Measurements from ENCODE around the gene DDX46. TPM values are rescaled to one million over a fixed set of nuclear protein-coding genes. Genes with fewer than 3 reads are reported as not detected.
A peak's percentile ranks its signal among the peaks of the same experiment; 100 is the strongest.

DDX46 gene
- total RNA-seq, 2 donors from 2014 or later, result 81.9 to 93.2 TPM

DNA sequence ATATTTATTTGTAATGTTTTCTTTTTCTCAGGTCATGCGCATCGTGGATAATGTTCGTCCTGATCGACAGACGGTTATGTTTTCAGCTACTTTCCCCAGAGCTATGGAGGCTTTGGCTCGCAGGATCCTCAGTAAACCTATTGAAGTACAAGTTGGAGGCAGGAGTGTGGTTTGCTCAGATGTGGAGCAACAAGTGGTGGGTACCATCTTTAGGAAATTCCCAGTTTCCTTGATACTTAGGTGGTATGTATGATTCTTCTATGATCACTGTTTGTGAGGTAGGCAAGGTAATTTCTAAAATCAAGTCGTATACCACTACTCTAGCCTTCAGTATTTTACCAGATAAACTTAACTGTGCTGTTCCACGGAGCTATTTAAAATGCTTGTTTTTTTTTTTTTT is 36.2 kb downstream of the DDX46 start:
- H3K27me3 Mint-ChIP-seq (ENCODE audit: low read depth), result no peaks in the 10 kb centered on the region
- H3K9me3 Mint-ChIP-seq, result no peaks in the 10 kb centered on the region
- no peak overlapping the region for H3K4me3 Mint-ChIP-seq
- no peak overlapping the region for H3K27ac Mint-ChIP-seq
- DNase-seq (no peak), ATAC-seq (replicated peaks in 1 of 2) (no peak)
- H3K4me1 Mint-ChIP-seq (ENCODE audit: low read depth), result no peaks in the 10 kb centered on the region
- H3K36me3 Mint-ChIP-seq (ENCODE audit: insufficient read depth in 2 of 2), result peaks cover 4 to 34% of the 10 kb centered on the region in 2 donors

DNA sequence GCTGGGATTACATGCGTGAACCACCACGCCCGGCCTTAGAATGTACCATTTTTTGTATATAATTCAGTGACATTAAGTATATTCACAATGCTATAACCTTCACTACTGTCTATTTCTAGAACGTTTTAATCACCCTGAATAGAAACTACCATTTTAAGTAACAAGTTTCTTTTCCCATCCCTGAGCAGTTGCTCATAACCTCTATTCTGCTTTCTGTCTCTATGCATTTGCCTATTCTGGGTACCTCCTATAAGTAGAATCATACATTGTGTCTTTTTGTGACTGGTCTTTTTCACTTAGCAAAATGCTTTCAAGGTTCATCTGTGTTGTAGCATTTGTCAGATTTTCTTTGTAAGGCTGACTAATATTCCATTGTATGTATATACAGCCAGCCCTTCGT is 39.9 kb downstream of the DDX46 start:
- Mint-ChIP-seq H3K4me3 (no peak overlapping the region), H3K9me3 (no peaks in the 10 kb centered on the region), H3K27me3 (ENCODE audit: low read depth) (no peaks in the 10 kb centered on the region), H3K4me1 (ENCODE audit: low read depth) (no peaks in the 10 kb centered on the region), H3K27ac (peak overlapping the region; percentile 85), H3K36me3 (ENCODE audit: insufficient read depth in 2 of 2) (peaks cover 0 to 30% of the 10 kb centered on the region in 2 donors)
- DNase-seq, result no peak
- ATAC-seq (replicated peaks in 1 of 2), result peak; percentile 37 to 75

DNA sequence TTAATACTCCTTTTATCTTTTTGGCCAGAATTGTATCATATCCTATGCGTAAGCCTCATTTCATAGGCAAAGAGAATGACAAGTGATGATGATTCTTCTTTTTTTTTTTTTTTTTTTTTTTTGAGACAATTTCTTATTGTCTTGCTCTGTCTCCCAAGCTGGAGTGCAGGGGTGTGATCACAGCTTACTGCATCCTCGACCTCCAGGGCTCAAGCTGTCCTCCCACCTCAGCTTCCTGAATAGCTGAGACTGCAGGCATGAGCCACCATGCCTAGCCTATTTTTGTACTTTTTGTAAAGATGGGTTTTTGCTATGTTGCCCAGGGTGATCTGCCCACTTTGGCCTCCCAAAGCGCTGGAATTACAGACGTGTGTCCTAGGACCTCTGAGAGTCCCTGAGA is 45.2 kb downstream of the DDX46 start:
- DNase-seq (no peak), ATAC-seq (replicated peaks in 1 of 2) (no peak)
- Mint-ChIP-seq H3K4me3 (no peak overlapping the region), H3K36me3 (ENCODE audit: insufficient read depth in 2 of 2) (peaks cover 0 to 21% of the 10 kb centered on the region in 2 donors), H3K9me3 (no peaks in the 10 kb centered on the region), H3K27me3 (ENCODE audit: low read depth) (no peaks in the 10 kb centered on the region), H3K27ac (no peak overlapping the region), H3K4me1 (ENCODE audit: low read depth) (no peaks in the 10 kb centered on the region)

- H3K36me3 Mint-ChIP-seq (ENCODE audit: insufficient read depth in 2 of 2), result peaks cover 0 to 19% of the 10 kb centered on the region in 2 donors
- DNase-seq, result peak in 1 of 2 donors; percentile 33
- peak overlapping the region; percentile 30 for H3K27ac Mint-ChIP-seq
- no peaks in the 10 kb centered on the region for H3K9me3 Mint-ChIP-seq
- no peaks in the 10 kb centered on the region for H3K27me3 Mint-ChIP-seq (ENCODE audit: low read depth)
- ATAC-seq (replicated peaks in 1 of 2), result peak; percentile 96 to 97
- peaks cover 9% of the 10 kb centered on the region for H3K4me1 Mint-ChIP-seq (ENCODE audit: low read depth)
- no peak overlapping the region for H3K4me3 Mint-ChIP-seq
Observed at GRCh38 chr5:134813407-134813806, 54.8 kb downstream of the DDX46 start.

- Mint-ChIP-seq H3K36me3 (ENCODE audit: insufficient read depth in 2 of 2) (peaks cover 0 to 19% of the 10 kb centered on the region in 2 donors), H3K4me1 (ENCODE audit: low read depth) (peaks cover 9% of the 10 kb centered on the region), H3K4me3 (no peak overlapping the region), H3K9me3 (no peaks in the 10 kb centered on the region), H3K27ac (no peak overlapping the region), H3K27me3 (ENCODE audit: low read depth) (no peaks in the 10 kb centered on the region)
- ATAC-seq (replicated peaks in 1 of 2) (no peak), DNase-seq (no peak)
Observed at GRCh38 chr5:134813827-134814226, 55.2 kb downstream of the DDX46 start.

DNA sequence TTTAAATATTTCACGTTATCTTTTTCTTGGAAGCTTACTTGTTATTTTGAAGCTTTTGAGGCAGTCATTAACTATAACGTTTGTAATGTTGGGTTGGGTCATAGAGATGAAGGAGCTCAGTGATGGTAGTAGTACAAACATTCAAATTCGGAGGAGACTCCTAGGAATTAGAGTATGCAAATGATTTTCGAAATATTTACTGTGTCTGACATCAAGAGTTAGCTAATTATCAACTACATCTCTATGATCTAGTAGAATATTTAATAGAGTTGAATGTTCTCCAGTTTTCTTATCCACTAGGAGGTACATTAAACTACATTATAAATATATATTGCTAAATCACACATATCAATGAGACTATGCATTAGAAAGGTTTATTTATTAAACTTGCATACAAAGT is 58.4 kb downstream of the DDX46 start:
- no peak for DNase-seq
- Mint-ChIP-seq H3K36me3 (ENCODE audit: insufficient read depth in 2 of 2) (peaks cover 0 to 18% of the 10 kb centered on the region in 2 donors), H3K27ac (peak overlapping the region; percentile 24), H3K27me3 (ENCODE audit: low read depth) (no peaks in the 10 kb centered on the region), H3K4me3 (no peak overlapping the region), H3K9me3 (no peaks in the 10 kb centered on the region), H3K4me1 (ENCODE audit: low read depth) (peaks cover 9% of the 10 kb centered on the region)
- ATAC-seq (replicated peaks in 1 of 2), result no peak

DNA sequence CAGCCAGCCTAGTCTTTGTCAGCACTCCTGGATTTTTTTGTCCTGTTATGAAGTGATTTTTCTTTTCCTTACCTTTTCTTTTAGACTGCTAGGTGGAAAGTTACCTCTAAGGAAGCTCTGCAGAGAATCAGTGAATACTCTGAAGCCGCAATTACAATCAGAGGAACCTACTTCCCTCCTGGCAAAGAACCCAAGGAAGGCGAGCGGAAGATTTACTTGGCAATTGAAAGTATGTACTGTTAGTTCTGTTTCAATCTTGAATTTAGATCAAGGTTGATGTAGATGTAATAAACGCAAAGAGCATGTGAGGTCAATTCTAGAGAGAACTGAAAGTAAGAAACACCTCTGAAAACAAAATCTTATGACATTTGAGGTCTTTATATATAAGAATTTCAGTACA is 60.2 kb downstream of the DDX46 start:
- Mint-ChIP-seq H3K27me3 (ENCODE audit: low read depth) (no peaks in the 10 kb centered on the region), H3K27ac (no peak overlapping the region), H3K9me3 (no peaks in the 10 kb centered on the region), H3K4me1 (ENCODE audit: low read depth) (peaks cover under 1% of the 10 kb centered on the region), H3K4me3 (no peak overlapping the region), H3K36me3 (ENCODE audit: insufficient read depth in 2 of 2) (peaks cover 0 to 15% of the 10 kb centered on the region in 2 donors)
- no peak for DNase-seq
- no peak for ATAC-seq (replicated peaks in 1 of 2)

DNA sequence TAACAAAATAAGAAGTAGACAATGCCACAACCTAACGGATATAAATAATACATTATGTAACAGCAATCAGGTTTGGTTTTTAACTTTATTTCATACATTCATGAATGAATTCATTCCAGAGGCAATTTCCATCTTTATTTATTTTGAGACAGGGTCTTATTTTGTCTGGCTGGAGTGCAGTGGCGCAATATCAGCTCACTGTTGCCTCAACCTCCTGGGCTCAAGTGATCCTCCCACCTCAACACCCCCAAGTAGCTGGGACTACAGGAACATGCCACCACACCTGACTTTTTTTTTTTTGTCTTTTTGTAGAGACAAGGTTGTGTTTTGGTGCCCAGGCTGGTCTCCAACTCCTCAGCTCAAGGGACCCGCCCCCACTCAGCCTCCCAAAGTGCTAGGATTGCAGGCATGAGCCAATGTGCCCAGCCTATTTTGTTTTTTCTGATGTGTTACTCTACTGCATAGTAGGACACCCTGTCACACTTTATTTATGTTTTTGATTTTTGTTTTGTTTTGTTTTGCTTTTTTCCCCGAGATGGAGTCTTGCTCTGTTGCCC is 60.9 kb downstream of the DDX46 start:
- ATAC-seq (replicated peaks in 1 of 2) (no peak), DNase-seq (no peak)
- no peak overlapping the region for H3K4me3 Mint-ChIP-seq
- H3K27me3 Mint-ChIP-seq (ENCODE audit: low read depth), result no peaks in the 10 kb centered on the region
- H3K4me1 Mint-ChIP-seq (ENCODE audit: low read depth), result no peaks in the 10 kb centered on the region
- H3K36me3 Mint-ChIP-seq (ENCODE audit: insufficient read depth in 2 of 2), result peaks cover 0 to 15% of the 10 kb centered on the region in 2 donors
- H3K27ac Mint-ChIP-seq, result peak overlapping the region; percentile 42
- no peaks in the 10 kb centered on the region for H3K9me3 Mint-ChIP-seq

GRCh38 chr5:134821841-134822240 is 63.3 kb downstream of the DDX46 start:
- Mint-ChIP-seq H3K4me3 (no peak overlapping the region), H3K36me3 (ENCODE audit: insufficient read depth in 2 of 2) (peaks cover 0 to 18% of the 10 kb centered on the region in 2 donors), H3K27ac (no peak overlapping the region), H3K9me3 (no peaks in the 10 kb centered on the region), H3K27me3 (ENCODE audit: low read depth) (no peaks in the 10 kb centered on the region), H3K4me1 (ENCODE audit: low read depth) (no peaks in the 10 kb centered on the region)
- no peak for DNase-seq
- ATAC-seq (replicated peaks in 1 of 2), result no peak

DNA sequence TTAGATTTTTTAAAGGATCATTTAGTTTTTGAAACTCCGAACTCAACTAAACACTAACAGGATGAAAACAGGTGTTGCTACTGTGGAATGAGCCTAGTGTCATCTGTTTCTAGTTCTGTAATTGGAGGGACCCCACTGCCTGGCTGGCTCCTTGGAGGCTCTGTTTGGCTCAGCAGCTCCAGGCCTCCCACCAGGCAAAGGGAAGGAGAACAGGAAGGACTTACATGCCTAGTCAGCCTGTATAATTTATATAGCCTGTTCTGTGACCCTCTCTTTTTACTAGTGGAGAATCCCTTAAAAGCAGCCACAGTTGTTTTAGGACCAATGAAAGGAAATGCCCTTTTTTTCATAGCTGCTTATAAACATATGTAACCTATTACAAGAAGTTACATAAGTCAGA is 66.1 kb downstream of the DDX46 start:
- ATAC-seq (replicated peaks in 1 of 2) (no peak), DNase-seq (no peak)
- Mint-ChIP-seq H3K36me3 (ENCODE audit: insufficient read depth in 2 of 2) (peaks cover 0 to 22% of the 10 kb centered on the region in 2 donors), H3K4me1 (ENCODE audit: low read depth) (no peaks in the 10 kb centered on the region), H3K9me3 (no peaks in the 10 kb centered on the region), H3K27me3 (ENCODE audit: low read depth) (no peaks in the 10 kb centered on the region), H3K4me3 (no peak overlapping the region), H3K27ac (no peak overlapping the region)

DNA sequence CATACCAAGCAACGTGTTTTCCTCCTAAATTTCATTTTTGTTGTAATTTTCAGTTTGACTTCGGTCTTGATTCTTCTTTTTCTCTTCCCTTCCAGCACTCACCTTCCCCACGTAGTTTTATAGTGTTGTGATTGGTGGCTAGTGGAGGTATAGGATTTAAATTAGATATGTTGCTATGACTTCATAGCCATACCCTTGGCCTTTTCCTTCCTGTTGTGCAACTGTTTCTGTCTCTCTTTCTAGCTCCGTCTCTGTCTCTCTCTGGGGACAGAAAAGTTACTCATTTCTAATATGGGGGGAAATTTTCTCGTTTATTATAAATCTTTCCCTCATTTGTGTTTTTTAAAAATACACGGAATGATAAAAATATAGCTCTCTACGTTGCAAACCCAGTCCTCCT is 66.6 kb downstream of the DDX46 start:
- Mint-ChIP-seq H3K36me3 (ENCODE audit: insufficient read depth in 2 of 2) (peaks cover 0 to 21% of the 10 kb centered on the region in 2 donors), H3K27ac (peak overlapping the region; percentile 72), H3K9me3 (no peaks in the 10 kb centered on the region), H3K4me3 (no peak overlapping the region), H3K27me3 (ENCODE audit: low read depth) (no peaks in the 10 kb centered on the region), H3K4me1 (ENCODE audit: low read depth) (no peaks in the 10 kb centered on the region)
- no peak for DNase-seq
- ATAC-seq (replicated peaks in 1 of 2), result no peak

DNA sequence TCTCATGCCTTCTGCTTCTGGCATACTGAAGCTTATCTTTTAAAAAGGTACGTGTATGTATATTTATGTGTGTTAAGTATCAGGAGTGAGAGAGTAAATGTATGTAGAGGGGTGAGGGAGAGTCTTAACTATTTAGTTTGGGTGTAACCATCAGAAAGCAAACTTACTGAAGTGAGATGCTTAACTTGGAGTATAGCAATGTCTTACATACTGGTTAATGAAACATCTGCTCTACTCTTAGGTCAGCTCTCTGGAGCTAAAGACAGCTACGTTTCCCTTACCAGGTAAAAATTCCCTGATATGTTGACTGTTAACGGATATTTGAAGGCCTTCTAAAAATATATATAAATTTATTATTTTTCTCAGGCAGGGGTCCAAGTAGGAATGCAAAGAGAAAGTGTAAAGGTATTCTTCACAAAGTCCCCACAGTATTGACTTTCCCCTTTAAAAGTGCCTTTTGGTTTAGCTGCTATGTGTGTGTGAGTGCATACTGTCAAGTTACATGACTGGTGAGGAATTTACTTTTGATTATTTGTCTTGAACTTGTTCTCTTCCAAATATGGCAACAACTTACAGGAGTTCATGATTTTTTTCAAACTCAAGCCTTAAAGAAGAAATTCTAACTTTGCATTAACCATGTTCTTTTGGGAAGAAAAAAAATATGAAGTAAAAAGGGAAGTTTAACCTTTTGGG is 74.9 kb downstream of the DDX46 start:
- peak overlapping the region; percentile 63 for H3K27ac Mint-ChIP-seq
- no peaks in the 10 kb centered on the region for H3K9me3 Mint-ChIP-seq
- ATAC-seq (replicated peaks in 1 of 2) (no peak), DNase-seq (no peak)
- no peaks in the 10 kb centered on the region for H3K27me3 Mint-ChIP-seq (ENCODE audit: low read depth)
- no peaks in the 10 kb centered on the region for H3K4me1 Mint-ChIP-seq (ENCODE audit: low read depth)
- no peak overlapping the region for H3K4me3 Mint-ChIP-seq
- H3K36me3 Mint-ChIP-seq (ENCODE audit: insufficient read depth in 2 of 2), result peaks cover 0 to 9% of the 10 kb centered on the region in 2 donors

DNA sequence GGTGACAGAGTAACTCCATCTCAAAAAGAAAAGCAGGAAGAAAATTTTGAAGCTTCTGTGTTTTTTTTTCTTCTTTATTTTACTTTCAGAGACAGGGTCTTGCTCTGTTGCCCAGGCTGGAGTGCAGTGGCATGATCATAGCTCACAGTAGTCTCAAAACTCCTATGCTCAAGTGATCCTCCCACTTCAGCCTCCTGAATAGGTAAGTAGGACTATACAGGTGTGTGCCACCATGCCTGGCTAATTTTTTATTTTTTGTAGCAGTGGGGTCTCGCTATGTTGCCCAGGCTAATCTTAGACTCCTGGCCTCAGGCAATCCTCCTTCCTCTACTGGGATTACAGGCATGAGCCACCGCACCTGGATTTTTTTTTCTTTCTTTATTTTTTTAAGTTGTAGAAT is 77.0 kb downstream of the DDX46 start:
- H3K9me3 Mint-ChIP-seq, result no peaks in the 10 kb centered on the region
- no peaks in the 10 kb centered on the region for H3K27me3 Mint-ChIP-seq (ENCODE audit: low read depth)
- DNase-seq (no peak), ATAC-seq (replicated peaks in 1 of 2) (no peak)
- peaks cover 0 to 9% of the 10 kb centered on the region in 2 donors for H3K36me3 Mint-ChIP-seq (ENCODE audit: insufficient read depth in 2 of 2)
- H3K4me1 Mint-ChIP-seq (ENCODE audit: low read depth), result no peaks in the 10 kb centered on the region
- no peak overlapping the region for H3K4me3 Mint-ChIP-seq
- no peak overlapping the region for H3K27ac Mint-ChIP-seq
